Activated CD8-positive, alpha-beta T cell treated with anti-CD3 and anti-CD28 coated beads for 36 hours (primary cell): ENCODE results near the gene S100A5. TPM values are rescaled to one million over a fixed set of nuclear protein-coding genes. Genes with fewer than 3 reads are reported as not detected.
"Not testable (repeated sequence)": the region's sequence is repeated elsewhere in the genome, so short reads cannot be mapped to it uniquely, and the experiment has no call there.

ENCODE experiments used
- ATAC-seq: fragments of 200-7000 bp; cut with Tn5 transposase; one replicate; pipeline ENCODE4 v1.10.0; 2021; ENCODE audit warnings: mild to moderate bottlenecking, moderate library complexity
- CTCF ChIA-PET: fragments of 350-600 bp; sonication (Branson Sonifier 250); formaldehyde crosslinking; loops from one replicate; lab custom pipeline; 2021; ENCODE audit warnings: antibody characterized with exemption; lab: Charles Lee
- POLR2A ChIA-PET: fragments of 350-600 bp; sonication (Branson Sonifier 250); formaldehyde crosslinking; loops from one replicate; lab custom pipeline; 2021; ENCODE audit warnings: antibody characterized with exemption; lab: Charles Lee
- DNase-seq: peaks from one replicate; pipeline ENCODE4 v3.0.0-alpha.2; 2020
- H3K27ac Mint-ChIP-seq: one replicate; pipeline ENCODE4 v1.8.0; 2021; ENCODE audit warnings: mild to moderate bottlenecking, mixed read lengths
- H3K27me3 Mint-ChIP-seq: one replicate; pipeline ENCODE4 v1.8.0; 2021; ENCODE audit warnings: mixed read lengths
- H3K36me3 Mint-ChIP-seq: one replicate; pipeline ENCODE4 v1.8.0; 2021; ENCODE audit warnings: low read depth, mixed read lengths
- H3K4me1 Mint-ChIP-seq: one replicate; pipeline ENCODE4 v1.8.0; 2021; ENCODE audit warnings: low read depth, mixed read lengths
- H3K4me3 Mint-ChIP-seq: one replicate; pipeline ENCODE4 v1.8.0; 2021; ENCODE audit warnings: mild to moderate bottlenecking, moderate library complexity, mixed read lengths
- H3K9me3 Mint-ChIP-seq: one replicate; pipeline ENCODE4 v1.8.0; 2021; ENCODE audit warnings: mixed read lengths
- intact Hi-C: fragments of 100-400 bp; cut with micrococcal nuclease; formaldehyde crosslinking; loops from one replicate; pipeline ENCODE4 v1.10.0; 2022
- total RNA-seq, 2 experiments: library from RNA; stranded (reverse); gene quantifications; one replicate each; pipeline ENCODE4 v1.2.3, GENCODE V29; 2021
- TF ChIP-seq, protein P1 (sequence below): fragments of 200-600 bp; IDR thresholded peaks from one replicate; pipeline ENCODE4 v1.8.0; 2022; ENCODE audit warnings: antibody characterized with exemption, mild to moderate bottlenecking

S100A5 gene
- total RNA-seq, 2 experiments from 2014 or later, result 1.1 to 1.2 TPM

DNA sequence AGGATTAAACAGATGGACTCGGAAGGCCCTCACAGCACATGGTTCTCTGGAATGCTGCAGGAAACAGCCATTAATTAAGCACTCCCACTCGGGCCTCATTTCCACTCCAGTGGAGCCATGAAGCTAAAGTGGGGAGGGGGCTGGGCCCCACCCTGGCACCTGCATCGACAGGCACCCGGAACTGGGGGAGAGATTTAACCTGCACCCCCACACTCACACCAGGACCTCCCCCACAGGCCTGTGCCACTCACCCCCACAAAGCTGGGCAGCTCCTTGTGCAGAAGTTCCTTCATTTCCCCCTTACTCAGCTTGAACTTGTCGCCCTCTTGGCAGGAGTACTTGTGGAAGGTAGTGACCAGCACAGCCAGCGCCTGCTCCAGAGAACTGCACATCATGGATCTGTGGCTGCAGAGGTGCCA lies 22.8 kb upstream of the S100A5 start:
- no peaks in the 10 kb centered on the region for H3K27me3 Mint-ChIP-seq

DNA sequence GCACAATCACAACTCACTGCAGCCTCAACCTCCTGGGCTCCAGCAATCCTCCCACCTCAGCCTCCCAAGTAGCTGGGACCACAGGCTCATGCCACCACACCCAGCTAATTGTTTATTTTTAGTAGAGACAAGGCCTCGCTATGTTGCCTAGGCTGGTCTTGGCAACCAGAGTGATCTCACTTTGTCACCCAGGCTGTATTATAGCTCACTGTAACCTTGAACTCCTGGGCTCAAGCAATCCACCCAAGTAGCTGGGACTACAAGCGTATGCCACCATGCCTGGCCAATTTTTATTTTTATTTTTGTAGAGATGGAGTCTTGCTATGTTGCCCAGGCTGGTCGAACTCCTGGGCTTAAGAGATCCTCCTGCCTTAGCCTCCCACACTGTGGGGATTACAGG lies 21.3 kb upstream of the S100A5 start:
- H3K4me3 Mint-ChIP-seq, H3K9me3 Mint-ChIP-seq, H3K27me3 Mint-ChIP-seq, H3K27ac Mint-ChIP-seq, DNase-seq, H3K36me3 Mint-ChIP-seq, intact Hi-C loops, ATAC-seq: not testable (repeated sequence)
- ChIA-PET CTCF (interaction anchor here (0.7 to 7.1 kb wide), 6 partner anchors 8 to 52 kb away, joined by 3 to 49 read pairs (median 4); no protein-coding TSS in a partner anchor), POLR2A (interaction anchor here (0.8 to 1.1 kb wide), 2 partner anchors 29 to 68 kb away, joined by 3 read pairs; no protein-coding TSS in a partner anchor)
- H3K4me1 Mint-ChIP-seq, result peaks cover 17% of the 10 kb centered on the region

More for the DNA sequence above, 22.8 kb upstream of the S100A5 start:
- intact Hi-C loops, result no loop called here
- TF ChIP-seq, protein P1, sequence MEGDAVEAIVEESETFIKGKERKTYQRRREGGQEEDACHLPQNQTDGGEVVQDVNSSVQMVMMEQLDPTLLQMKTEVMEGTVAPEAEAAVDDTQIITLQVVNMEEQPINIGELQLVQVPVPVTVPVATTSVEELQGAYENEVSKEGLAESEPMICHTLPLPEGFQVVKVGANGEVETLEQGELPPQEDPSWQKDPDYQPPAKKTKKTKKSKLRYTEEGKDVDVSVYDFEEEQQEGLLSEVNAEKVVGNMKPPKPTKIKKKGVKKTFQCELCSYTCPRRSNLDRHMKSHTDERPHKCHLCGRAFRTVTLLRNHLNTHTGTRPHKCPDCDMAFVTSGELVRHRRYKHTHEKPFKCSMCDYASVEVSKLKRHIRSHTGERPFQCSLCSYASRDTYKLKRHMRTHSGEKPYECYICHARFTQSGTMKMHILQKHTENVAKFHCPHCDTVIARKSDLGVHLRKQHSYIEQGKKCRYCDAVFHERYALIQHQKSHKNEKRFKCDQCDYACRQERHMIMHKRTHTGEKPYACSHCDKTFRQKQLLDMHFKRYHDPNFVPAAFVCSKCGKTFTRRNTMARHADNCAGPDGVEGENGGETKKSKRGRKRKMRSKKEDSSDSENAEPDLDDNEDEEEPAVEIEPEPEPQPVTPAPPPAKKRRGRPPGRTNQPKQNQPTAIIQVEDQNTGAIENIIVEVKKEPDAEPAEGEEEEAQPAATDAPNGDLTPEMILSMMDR, result no peak
- Mint-ChIP-seq H3K4me3 (no peak overlapping the region), H3K36me3 (no peaks in the 10 kb centered on the region), H3K9me3 (no peaks in the 10 kb centered on the region), H3K27ac (no peak overlapping the region), H3K4me1 (peaks cover 30% of the 10 kb centered on the region)
- ChIA-PET CTCF (interaction anchor here (0.8 to 7.1 kb wide), 7 partner anchors 9 to 211 kb away, joined by 3 to 49 read pairs (median 3); partner anchors contain the start of gene S100A4), POLR2A (interaction anchor here (1.8 to 2.7 kb wide), 2 partner anchors 12 to 19 kb away, joined by 7 to 8 read pairs; partner anchors contain the start of gene S100A4)
- DNase-seq (no peak), ATAC-seq (no peak)

DNA sequence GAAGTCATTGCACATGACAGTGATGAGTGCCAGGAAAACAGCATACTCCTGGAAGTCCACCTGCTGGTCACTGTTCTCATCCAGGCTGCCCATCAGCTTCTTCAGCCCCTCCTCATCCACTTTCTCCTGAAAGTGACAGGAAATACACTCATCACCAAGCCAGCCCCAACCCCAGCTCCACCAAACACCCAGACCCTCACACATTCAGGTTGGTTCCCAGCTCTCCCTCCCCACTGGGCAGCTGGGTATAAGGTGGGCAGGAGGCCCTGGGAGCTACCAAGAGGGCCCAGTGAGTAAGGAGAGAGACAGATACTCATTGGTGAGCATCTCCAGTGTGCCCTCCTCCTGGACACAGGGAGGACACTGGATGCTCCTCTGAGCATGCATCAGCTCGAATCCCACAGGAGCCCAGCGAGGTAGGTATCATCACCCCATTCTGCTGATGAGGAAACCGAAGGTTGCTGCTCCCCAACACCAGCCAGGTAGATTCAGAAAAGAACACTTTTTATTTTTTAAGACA lies 20.8 kb upstream of the S100A5 start:
- POLR2A ChIA-PET, result interaction anchor here (1.1 kb wide), 2 partner anchors 9 to 69 kb away, joined by 3 read pairs; no protein-coding TSS in a partner anchor

DNA sequence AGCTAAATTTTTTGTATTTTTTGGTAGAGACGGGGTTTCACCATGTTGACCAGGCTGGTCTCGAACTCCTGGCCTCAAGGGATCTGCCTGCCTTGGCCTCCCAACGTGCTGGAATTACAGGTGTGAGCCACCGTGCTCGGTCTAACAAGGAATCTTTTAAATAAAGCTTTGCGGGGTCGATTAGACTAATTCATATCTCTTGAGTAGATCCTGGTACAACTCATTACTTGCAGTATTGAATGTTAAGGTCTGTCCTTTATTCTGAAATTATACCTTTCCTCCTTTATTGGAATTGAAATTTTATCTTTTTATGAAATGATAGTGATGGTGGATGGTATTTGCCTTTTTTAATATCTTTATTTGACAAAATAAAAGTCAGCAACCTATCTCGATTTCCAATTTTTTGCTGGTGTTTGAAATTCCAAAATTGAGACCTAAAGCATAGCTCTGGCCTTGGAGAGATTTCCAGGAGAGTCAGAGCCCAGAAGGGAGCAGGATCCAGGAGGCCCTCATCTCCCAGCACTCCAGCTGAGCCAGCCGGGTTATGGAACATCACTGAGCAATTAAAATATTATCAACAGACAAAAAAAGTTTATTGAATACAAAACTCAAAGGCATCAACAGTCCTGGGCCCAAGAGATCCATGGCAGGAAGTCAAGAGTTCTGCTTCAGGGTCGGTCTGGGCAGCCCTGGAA lies 20.2 kb upstream of the S100A5 start:
- ChIA-PET CTCF (interaction anchor here (1.2 to 7.1 kb wide), 6 partner anchors 25 to 67 kb away, joined by 3 to 49 read pairs (median 4); partner anchors contain the start of gene S100A6), POLR2A (interaction anchor here (1.1 kb wide), 1 partner anchor 9 kb away, joined by 3 read pairs; no protein-coding TSS in a partner anchor)
- intact Hi-C loops, result no loop called here
- H3K9me3 Mint-ChIP-seq, result no peaks in the 10 kb centered on the region
- ATAC-seq (no peak), DNase-seq (no peak)
- H3K36me3 Mint-ChIP-seq, result no peaks in the 10 kb centered on the region
- H3K4me3 Mint-ChIP-seq, result no peak overlapping the region
- TF ChIP-seq, protein P1, result no peak
- peaks cover 8% of the 10 kb centered on the region for H3K4me1 Mint-ChIP-seq
- H3K27me3 Mint-ChIP-seq, result no peaks in the 10 kb centered on the region
- H3K27ac Mint-ChIP-seq, result no peak overlapping the region

More for the DNA sequence above, 20.8 kb upstream of the S100A5 start:
- TF ChIP-seq, protein P1, result no peak
- H3K27ac Mint-ChIP-seq, result no peak overlapping the region
- intact Hi-C loops, result no loop called here
- CTCF ChIA-PET, result interaction anchor here (0.7 to 7.1 kb wide), 6 partner anchors 7 to 67 kb away, joined by 3 to 49 read pairs (median 4); partner anchors contain the start of gene S100A6
- H3K27me3 Mint-ChIP-seq, result no peaks in the 10 kb centered on the region
- H3K36me3 Mint-ChIP-seq, result no peaks in the 10 kb centered on the region
- H3K9me3 Mint-ChIP-seq, result no peaks in the 10 kb centered on the region
- no peak for DNase-seq
- H3K4me3 Mint-ChIP-seq, result no peak overlapping the region
- no peak for ATAC-seq
- peaks cover 12% of the 10 kb centered on the region for H3K4me1 Mint-ChIP-seq

DNA sequence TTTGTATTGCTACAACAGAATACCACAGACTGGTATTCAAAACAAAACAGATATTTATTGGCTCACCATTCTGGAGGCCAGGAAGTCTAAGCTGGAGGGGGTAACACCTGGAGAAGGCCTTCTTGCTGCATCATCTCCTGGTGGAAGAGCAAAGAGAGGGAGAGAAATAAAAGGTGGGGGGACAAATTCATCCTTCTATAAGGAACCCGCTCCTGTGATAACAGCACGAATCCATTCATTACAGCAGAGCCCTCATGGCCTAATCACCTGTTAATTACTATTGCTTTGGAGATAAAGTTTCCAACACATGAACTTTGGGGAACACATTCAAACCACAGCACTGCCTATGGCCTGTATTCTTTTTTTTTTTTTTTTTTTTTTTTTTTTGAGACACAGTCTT lies 19.5 kb upstream of the S100A5 start:
- no peak for DNase-seq
- TF ChIP-seq, protein P1, result no peak
- H3K4me3 Mint-ChIP-seq, result no peak overlapping the region
- no peak for ATAC-seq
- ChIA-PET CTCF (interaction anchor here (1.2 to 7.1 kb wide), 6 partner anchors 10 to 66 kb away, joined by 3 to 49 read pairs (median 4); partner anchors contain the start of gene S100A6), POLR2A (interaction anchor here (1.3 kb wide), 1 partner anchor 8 kb away, joined by 3 read pairs; no protein-coding TSS in a partner anchor)
- no peaks in the 10 kb centered on the region for H3K36me3 Mint-ChIP-seq
- intact Hi-C loops, result no loop called here
- H3K27me3 Mint-ChIP-seq, result no peaks in the 10 kb centered on the region
- H3K27ac Mint-ChIP-seq, result no peak overlapping the region
- H3K4me1 Mint-ChIP-seq, result peaks cover under 1% of the 10 kb centered on the region
- no peaks in the 10 kb centered on the region for H3K9me3 Mint-ChIP-seq
